Suppressor macrophage treated with lipopolysaccharide for 1 hour (primary cell): Measurements from ENCODE around the gene ALPK1.
"Not testable (repeated sequence)": the region's sequence is repeated elsewhere in the genome, so short reads cannot be mapped to it uniquely, and the experiment has no call there.

ENCODE experiments used
- DNase-seq, 3 donors: peaks; one replicate each; pipeline ENCODE4 v3.0.0-alpha.2; 2020 to 2022

The ALPK1 gene

DNA sequence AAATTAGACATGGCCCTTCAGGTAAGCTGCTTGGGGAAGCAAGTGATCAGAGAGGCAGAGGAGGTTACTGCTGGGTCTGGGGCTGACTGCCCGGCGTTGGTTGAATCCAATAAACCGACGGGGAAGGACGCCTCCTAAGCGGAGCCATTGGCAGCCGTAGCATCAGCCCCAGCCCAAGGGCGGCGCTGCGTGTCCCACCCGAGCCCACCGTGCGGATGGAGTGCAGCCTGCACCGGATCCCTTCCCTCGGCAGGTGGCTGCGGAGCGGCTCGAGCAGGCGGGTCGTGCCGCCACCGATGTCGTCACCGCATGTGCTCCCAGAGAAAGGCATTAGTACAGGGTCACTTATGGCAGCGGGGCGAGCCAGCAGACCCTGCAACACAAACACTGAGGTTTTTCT is 82.1 kb downstream of the ALPK1 start:
- no peak for DNase-seq

DNA sequence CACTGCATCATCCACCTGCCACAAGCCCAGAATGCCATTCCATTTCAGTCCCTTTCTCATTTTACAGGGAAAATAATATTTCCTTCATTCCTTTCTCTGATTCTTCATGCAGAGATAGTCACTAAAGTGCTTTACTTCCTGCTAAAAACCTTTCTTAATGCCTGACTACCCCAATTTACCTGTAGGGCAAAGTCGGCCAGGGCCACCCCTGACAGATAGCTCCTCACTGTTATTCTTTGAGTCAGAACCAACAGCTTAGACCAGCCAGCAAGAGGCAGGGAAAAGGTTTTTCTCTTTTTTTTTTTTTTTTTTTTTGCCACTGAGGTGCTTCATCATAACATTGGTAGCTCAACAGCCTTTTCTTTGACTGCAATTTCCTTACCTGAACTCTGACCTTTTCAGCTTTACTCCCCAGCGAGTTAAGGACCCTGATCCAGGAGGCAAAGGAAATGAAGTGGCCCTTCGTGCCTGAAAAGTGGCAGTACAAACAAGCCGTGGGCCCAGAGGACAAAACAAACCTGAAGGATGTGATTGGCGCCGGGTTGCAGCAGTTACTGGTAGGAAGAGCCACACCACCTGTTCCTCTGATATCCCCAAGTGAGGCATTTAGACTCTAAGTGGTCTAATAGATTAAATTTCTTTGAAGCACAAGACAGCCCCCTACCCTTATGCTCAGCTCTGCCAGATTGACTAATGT is 85.0 kb downstream of the ALPK1 start:
- no peak for DNase-seq

DNA sequence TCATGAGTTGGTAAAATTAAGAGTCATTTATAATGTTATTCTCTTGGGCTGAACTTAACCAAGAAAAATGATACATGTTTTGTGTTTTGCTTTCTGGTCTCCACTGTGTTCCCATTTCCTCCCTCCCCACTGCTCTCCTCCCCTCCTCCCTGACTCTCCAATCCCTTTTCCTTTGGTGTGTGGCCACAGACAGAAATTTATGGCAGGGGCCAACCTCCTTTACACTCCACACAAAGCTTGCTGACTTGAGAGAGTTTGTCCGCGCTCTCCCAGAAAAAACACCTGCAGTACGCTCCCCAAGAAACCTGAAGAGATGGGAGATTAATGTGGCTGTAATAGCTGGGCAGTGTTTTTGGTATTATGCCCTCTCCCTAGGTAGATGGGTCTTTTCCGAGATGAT is 88.9 kb downstream of the ALPK1 start:
- no peak for DNase-seq

DNA sequence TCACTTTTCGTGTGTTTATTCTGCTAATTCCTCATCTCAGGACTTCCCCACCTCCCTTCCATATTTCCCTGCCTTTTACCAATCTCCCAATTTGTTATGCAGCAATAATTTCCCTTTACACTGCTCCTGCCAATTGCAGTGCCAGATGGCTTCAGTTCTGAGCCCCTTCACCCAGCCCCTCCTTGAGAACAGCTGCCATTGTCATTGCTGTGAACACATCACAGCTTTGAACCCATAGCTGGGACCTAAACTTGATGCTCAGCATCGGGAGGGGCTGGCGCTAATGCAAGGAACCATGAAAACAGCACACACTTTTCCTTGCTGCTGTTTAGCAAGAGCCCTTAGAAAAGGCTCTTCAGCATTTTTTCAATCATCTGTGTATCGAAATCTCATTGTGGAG is 104.9 kb downstream of the ALPK1 start:
- no peak for DNase-seq

DNA sequence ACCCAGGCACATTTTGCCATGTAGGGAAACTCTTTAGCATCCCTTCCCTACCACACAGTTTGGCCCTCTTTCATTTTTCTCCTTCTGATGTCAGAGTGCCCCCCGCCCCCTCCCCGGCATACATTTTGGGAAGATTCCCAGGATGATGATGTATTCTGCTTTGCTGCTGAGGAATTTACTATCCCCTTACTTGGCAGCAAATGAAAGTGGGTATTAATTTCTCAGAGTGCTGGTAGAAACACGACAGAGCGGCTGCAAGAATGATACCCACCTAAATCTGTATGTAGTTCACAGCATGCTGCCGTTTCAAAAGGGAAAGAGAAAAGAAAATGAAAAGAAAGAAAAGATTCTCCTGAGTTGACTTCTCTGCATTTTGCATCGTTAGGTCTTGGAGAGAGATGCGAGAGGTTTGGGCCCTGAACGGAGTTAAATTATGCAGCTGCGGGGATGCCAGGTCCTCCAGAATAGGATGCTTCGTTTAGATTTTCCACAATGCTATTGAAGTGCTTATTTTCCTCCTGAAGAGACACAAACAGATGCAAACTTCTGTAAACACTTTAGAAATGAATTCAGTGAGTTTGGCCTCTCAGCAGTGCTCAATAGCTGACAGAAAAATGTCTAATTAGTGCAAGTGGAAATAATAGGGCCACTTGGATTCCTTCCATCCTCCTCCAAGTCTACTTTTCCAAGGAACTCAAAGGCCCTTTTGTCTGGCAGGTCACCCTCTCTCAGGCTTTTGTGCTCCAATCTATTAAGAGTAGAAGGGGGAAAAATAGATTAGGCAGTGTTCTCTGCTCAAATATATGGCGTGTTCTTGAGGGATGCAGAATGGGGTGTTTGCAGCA is 106.2 kb downstream of the ALPK1 start:
- DNase-seq: no peak

DNA sequence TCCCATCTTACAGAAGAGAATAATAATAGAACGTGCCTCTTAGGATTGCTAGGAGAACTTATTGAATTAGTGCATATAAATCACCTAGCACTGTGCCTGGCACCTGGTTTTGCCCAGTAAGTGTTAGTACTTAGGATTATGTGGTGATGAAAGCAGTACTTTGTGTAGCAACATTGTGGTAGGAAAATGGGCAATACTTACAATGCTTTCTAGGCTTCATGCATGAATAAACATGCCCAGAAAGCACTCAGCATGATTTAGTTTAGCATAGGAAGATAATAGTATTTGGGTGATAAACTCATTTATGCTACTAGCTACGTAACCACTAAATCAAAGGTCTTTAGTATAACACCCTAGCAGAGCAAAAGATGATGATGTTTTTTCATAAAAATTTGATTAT is 113.2 kb downstream of the ALPK1 start:
- DNase-seq: no peak

DNA sequence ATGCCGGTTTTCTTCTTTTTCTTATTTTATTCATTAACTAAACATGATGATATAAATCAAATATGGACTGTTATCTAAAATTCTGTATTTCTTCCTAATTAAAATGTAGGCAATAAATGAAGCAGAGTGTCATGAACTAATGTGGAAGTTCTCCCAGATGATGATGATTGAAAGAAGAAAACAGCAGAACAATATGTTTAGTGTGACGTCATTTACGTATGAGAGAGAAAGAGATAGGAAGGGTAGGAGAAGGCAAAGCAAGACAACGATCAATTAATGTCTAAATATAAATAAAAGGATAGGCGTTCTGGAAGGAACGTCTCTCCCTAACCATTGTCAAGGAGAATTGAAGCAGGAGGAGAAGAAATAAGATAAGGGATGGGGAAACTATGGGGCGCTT is 113.6 kb downstream of the ALPK1 start:
- no peak for DNase-seq

DNA sequence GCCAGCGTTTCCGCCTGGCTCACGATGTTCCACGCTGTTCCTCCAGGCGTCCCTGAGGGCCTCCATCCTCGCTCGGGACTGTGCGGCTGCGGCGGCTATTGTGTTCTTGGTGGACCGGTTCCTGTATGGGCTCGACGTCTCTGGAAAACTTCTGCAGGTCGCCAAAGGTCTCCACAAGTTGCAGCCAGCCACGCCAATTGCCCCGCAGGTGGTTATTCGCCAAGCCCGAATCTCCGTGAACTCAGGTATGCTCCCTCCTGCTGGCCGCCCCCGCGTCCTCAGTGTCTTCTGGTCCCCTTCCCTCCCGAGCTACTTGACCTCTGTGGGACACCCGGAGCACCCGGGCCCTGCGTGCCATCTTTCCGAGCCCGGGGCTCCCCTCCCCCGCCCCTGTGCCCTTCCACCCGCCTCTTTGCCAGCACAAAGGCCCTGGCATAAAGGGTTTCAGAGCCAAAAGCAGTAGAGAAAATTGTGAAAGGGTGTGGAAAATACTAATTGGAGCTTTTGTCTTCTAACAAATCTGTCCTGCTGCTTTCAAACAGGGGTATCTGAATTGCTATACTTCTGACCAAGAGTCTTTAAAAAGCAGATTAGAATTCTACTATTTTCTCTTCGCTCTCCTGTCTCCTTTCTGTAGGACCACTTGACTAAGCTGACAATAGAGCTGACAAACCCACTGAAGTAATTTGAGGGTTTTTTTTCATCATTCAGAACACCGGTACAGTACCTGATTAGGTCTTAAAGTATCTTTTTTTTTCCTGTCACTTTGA is 114.8 kb downstream of the ALPK1 start:
- DNase-seq: no peak

DNA sequence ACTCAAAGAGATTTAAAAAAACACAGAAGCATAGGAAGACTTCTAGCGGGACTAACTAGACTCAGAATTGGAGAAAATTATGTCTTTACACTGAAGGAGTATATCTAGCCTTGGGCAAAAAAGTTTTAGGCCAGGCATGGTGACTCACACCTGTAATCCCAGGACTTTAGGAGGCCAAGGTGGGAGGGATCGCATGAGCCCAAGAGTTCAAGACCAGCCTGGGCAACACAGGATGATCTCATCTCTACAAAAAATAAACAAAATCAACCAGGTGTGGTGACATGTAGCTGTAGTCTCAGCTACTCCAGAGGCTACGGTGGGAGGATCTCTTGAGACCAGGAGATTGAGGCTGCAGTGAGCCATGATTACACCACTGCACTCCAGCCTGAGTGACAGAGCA is 119.3 kb downstream of the ALPK1 start:
- no peak for DNase-seq

DNA sequence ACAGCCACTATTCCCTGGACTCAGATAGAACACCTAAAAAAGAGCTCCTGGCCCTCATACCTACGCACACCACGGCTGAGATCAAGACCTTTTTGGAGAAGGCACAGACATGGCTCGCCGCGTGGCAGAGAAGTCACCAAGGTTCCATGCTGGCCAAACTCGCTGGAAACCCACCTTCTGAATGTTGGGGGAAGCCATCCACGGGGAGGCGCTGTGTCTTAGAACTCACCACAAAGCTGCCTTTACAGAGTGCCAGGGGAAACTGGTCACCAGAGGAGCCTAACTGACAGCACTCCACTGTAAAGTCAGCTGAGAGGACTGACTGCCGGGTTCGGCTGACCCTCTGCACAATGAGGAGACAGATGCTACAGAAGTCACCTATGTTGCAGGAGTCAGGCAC is 120.9 kb downstream of the ALPK1 start:
- DNase-seq: no peak

DNA sequence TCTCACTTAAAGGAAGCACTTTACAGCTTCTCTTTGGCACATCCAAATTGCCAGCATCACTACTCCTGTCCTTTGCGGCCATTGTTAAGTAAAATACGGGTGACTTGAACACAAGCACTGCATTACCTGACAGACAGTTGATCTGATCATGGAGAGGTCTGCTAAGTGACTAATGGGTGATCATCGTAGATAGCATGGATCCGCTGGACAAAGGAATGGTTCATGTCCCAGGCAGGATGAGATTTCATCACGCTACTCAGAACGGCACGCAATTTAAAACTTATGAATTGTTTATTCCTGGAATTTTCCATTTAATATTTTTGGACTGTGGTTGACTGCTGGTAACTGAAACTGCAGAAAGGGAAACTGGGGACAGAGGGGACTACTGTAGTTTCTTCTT is 124.7 kb downstream of the ALPK1 start:
- DNase-seq: no peak

DNA sequence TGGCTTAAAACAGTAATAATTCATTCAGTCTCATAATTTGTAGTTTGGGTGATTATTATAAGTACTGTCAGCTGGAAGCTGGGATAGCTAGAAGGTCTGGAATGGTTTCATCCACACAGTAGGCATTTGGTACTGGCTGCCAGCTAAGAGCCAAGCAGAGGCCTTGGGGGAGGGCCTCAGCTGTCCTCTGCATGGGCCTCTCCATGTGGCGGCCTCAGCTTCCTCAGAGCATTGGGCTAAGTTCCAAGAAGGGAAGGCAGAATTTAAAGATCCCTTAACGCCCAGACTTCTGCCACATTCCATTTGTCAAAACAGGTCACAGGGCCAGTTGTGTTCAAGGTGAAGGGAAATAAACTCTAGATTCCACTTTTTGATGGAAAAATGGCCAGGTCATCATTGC is 125.5 kb downstream of the ALPK1 start:
- no peak for DNase-seq

DNA sequence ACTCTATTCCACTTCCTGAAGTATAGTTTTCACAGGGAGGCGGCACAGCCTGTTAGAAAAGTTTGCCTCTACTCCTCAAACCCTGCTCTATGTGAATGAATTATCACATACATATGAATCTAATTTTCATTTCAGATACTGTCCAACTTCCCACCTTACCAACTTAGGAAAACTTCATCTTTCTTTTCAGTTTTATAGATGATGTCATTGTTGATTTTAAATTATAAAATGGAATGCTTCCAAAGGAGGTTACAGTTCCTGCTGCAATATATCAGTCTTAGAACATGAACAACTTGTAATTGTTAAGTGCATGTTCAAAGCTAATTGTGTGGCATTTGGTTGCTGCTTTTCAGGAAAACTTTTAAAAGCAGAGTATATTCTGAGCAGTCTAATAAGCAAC is 126.4 kb downstream of the ALPK1 start:
- DNase-seq: no peak

DNA sequence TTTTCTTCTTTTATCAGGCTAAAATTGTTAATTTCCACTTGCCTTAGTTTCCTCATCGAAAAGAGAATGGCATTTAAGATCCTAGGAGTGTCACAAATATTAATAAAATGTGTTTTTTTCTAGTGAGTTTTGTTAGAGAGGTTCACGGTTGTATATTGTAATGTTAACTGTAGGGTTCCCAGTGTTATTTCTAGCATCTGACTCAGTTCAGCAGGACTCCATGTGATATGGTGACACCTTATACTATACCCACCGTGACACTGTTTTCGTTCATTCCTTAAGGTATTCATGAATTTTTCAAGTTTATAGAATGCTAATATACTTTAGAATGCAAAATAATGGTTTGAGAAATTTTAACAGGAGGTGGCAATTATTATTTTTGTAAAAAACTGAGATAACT is 128.7 kb downstream of the ALPK1 start:
- DNase-seq: no peak

DNA sequence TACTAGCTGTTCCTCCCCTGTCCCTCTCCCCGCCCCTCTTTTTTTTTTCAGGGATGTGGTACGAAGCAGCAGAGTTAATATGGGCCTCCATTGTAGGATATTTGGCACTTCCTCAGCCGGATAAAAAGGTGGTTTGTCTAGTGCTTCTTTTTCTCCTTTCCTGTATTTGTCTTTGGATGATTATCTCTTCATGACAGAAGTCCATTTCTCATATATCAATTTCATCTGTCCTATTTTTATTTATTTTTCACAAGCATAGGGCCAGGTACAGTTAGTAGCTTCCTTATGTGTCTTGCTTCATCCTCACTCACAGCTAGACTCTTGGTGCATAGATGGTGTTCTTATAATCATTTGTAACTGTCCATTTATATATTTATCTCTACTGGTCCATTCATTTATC is 129.2 kb downstream of the ALPK1 start:
- DNase-seq: no peak

DNA sequence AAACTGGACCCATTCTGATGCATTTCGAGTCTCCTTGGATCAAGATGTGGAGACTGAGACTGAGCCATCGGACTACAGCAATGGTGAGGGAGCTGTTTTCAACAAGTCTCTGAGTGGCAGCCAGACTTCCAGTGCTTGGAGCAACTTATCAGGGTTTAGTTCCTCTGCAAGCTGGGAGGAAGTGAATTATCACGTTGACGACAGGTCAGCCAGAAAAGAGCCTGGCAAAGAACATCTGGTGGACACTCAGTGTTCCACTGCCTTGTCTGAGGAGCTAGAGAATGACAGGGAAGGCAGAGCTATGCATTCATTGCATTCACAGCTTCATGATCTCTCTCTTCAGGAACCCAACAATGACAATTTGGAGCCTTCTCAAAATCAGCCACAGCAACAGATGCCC is 134.0 kb downstream of the ALPK1 start:
- DNase-seq: no peak

DNA sequence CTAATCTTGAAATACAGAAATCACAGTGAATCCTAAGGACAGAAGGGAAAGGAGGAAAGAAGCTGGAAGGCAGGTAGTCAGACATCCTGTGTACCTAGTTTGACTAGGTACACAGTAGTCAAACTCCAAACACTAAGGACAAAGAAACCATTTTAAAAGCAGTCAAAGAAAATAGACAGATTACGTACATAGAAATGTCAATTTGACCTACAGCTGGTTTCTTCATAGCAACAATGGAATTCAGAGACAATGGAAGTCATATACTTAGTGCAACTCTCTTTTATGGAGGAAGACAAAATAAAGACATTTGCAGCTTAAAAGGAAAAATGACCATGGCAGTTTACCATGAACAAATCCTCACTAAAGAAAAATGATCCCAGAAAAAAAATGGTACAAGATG is 139.8 kb downstream of the ALPK1 start:
- no peak for DNase-seq

DNA sequence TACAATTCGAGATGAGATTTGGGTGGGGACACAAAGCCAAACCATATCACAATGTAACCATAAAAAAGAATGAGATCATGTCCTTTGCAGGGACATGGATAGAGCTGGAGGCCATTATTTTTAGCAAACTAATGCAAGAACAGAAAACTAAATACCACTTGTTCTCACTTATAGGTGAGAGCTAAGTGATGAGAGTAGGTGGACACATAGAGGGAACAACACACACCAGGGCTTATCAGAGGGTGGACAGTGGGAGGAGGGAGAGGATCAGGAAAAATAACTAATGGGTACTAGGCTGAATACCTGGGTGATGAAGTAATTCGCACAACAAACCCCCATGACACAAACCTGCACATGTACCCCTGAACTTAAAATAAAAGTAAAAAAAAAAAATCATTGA is 145.1 kb downstream of the ALPK1 start:
- not testable (repeated sequence) for DNase-seq

DNA sequence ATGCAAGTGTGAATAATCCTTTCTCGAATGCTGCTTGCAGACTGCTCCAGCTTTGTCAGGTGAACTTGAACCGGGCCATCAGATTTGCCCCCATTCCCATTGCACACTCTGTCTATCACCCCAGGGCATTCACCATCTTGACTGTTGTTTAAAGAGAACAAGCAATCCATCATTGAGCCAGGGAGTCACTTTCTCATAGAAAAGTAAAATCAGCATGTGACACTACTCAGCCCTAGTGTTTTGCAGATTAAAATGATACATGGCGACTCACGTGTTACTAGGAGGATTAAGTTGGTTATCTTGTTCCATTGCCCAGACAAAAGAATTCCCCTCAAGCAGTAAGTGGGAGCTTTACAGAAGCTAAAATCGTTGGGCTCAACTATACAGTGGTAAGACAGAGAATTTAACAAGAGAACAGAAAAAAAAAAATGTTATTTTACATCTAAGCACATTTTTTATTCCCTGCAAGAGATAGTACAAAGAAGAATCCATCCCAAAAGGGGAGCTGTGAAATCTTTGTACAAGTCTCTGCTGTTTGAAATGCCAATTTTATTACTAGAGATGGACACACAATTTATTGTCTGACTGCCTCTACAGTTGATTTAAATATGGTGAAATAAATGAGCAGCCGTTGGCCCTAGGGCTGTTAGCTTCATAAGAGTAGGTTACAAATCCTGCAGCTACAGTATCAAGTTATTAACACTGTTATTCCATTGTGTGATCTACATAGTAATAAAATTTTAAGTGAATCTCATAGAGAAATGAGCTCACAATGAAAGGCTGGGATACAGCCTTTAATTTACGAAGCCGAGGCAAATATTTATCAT is 151.3 kb downstream of the ALPK1 start:
- DNase-seq: no peak

DNA sequence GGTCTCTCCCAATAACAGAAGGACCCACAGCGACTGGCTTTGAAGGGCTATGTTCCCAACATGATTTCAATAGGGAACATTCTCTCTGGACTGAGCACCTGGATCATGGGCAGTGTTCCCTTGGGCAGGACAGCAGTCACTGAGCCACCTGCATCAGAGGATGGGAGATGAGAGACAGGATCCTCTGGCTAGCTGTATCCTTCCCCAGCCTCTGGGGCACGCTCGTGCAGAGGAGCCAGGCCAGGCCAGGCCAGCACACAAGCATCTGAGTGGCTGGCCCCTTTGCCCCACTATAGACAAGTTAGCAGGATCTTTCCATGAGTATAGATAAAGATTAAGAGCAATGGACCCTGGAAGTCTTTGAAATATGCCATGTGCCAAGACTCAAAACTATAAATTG is 152.5 kb downstream of the ALPK1 start:
- no peak for DNase-seq

DNA sequence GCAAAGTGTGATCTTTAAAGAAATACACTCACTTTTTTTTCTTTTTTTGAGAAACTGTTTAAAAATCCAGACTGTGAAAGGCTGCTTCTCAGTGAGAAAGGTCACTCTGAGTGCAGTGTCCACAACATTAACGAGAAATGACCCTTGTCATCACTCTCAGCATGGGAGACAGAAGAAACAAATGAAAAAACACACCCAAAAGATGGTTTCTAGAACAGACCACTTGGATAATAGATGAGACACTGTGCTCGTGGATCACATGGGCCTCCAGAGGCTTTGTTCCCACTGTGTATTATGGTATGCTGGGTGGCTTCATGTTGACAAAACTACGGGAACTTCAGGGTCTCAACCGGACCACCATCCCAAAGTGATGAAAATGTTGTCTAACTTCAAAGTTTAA is 153.9 kb downstream of the ALPK1 start:
- DNase-seq: no peak

DNA sequence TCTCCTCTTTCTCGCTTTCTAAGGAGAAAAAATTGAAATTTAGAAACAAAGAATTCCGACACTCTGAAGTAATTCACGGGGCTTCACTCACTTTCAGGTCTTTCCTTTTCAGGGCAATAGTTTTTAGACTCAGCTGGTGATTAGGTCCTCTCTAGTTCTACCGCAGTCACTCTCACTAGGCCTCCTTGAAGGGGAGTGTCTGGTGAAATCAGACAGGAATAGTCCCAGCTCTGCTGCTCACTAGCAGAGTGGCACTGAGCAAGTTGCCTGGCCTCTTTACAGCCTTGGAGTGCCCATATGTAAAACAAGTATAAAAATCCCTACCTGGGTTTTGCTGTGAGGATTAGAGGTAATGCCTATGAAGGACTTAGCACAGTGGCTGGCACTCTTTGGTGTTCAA is 154.7 kb downstream of the ALPK1 start:
- no peak for DNase-seq

DNA sequence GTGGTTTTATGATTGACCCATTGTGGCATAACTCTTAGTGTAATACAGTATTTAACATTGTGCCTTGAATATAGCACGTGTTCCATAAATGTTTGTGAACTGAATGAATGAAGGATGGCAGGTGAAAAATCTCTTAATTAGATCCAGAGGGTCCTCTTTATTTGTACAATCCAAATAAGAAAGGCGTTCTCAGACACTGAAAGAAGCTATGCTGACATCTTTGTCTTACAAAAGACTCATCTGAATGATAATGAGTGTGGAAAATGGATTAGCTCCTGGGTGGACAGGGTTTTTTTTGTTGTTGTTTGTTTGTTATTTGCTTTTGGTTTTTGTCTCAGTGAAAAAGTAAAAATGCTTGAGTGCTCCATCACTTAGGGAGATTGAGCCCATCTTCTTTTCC is 156.2 kb downstream of the ALPK1 start:
- DNase-seq: no peak
